GM12864 (cell line): ENCODE data around the gene PRPF40A.
"Not testable (repeated sequence)": the region's sequence is repeated elsewhere in the genome, so short reads cannot be mapped to it uniquely, and the experiment has no call there.

ENCODE experiments used
- DNase-seq: peaks from one replicate; pipeline ENCODE4 v3.0.0-alpha.2; 2011; ENCODE audit warnings: low read depth
- H3K4me3 ChIP-seq: 2 replicates; pipeline ENCODE4 v1.5.1; 2011; ENCODE audit warnings: mild to moderate bottlenecking, low read depth, low read length, control low read depth
- TF ChIP-seq, protein P1 (sequence below): IDR thresholded peaks from 2 replicates; pipeline ENCODE4 v1.5.1; 2011; ENCODE audit warnings: low read depth, mild to moderate bottlenecking, moderate library complexity, low read length, control low read depth, inconsistent platforms; ENCODE audit errors: missing control alignments

Gene PRPF40A

DNA sequence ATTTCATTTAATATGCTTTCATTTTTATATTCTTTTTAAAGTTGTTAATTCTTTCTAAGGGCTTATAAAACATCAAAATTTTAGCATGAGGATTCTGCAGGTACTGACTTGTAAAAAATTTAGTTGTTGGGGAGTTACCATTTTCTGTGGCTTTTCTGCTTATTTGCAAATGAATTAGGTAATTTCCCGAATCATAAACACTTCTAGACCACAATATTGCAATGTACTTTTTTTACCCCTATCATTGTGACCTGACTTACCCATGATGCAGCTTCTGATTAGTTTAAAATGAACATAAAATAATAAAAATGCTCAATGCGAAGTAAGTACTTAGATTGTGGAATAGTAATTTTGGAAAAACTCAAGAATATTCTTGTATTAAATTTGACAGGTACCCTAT is 12.6 kb upstream of the PRPF40A start:
- TF ChIP-seq, protein P1, sequence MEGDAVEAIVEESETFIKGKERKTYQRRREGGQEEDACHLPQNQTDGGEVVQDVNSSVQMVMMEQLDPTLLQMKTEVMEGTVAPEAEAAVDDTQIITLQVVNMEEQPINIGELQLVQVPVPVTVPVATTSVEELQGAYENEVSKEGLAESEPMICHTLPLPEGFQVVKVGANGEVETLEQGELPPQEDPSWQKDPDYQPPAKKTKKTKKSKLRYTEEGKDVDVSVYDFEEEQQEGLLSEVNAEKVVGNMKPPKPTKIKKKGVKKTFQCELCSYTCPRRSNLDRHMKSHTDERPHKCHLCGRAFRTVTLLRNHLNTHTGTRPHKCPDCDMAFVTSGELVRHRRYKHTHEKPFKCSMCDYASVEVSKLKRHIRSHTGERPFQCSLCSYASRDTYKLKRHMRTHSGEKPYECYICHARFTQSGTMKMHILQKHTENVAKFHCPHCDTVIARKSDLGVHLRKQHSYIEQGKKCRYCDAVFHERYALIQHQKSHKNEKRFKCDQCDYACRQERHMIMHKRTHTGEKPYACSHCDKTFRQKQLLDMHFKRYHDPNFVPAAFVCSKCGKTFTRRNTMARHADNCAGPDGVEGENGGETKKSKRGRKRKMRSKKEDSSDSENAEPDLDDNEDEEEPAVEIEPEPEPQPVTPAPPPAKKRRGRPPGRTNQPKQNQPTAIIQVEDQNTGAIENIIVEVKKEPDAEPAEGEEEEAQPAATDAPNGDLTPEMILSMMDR: no peak
- no peak overlapping the region for H3K4me3 ChIP-seq
- no peak for DNase-seq

DNA sequence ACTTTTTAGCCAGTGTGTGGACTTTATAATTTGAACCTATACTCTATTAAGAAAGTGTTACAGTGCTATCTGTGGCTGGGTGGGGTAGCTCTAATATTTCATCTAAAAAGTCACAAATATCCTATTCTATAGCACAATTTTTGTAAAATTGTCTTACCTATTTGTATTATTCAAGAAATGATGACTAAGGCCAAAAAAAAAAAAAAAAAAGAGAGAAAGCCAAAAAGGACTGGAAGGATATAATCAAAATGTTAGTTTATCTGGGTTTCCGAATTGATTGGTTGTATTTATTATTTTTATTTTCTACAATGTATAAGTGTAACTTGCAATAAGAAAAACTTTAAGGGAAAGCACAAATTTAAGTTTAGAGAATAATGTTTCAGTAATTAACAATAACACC is 6.7 kb upstream of the PRPF40A start:
- DNase-seq: no peak
- TF ChIP-seq, protein P1: no peak
- no peak overlapping the region for H3K4me3 ChIP-seq

DNA sequence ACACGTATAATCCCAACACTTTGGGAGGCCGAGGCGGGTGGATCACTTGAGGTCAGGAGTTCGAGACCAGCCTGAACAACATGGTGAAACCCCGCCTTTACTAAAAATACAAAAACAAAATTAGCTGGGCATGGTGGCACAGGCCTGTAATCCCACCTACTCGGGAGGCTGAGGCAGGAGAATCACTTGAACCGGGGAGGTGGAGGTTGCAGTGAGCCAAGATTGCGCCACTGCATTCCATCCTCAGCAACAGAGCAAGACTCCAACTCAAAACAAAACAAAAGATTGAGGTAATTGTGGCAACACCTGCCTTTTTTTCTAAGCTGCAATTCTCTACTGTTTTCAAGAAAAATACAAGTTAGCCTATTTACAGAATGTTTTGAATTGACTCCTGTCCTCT is 5.4 kb upstream of the PRPF40A start:
- DNase-seq, H3K4me3 ChIP-seq: not testable (repeated sequence)

DNA sequence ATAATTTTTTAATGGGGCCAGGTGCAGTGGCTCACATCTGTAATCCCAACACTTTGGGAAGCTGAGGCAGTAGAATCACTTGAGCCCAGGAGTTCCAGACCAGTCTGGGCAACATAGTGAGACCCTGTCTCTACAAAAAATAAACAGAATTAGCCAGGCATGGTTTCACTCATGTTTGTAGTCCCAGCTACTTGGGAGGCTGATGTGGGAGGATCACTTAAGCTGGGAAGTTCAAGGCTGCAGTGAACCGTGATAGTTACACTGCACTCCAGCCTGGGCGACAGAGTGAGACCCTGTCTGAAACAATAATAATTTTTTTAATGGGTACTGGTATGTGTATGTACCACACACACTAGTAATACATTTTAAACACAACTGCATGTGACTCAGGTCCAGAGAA is 3.5 kb upstream of the PRPF40A start:
- TF ChIP-seq, protein P1: no peak
- H3K4me3 ChIP-seq: no peak overlapping the region

DNA sequence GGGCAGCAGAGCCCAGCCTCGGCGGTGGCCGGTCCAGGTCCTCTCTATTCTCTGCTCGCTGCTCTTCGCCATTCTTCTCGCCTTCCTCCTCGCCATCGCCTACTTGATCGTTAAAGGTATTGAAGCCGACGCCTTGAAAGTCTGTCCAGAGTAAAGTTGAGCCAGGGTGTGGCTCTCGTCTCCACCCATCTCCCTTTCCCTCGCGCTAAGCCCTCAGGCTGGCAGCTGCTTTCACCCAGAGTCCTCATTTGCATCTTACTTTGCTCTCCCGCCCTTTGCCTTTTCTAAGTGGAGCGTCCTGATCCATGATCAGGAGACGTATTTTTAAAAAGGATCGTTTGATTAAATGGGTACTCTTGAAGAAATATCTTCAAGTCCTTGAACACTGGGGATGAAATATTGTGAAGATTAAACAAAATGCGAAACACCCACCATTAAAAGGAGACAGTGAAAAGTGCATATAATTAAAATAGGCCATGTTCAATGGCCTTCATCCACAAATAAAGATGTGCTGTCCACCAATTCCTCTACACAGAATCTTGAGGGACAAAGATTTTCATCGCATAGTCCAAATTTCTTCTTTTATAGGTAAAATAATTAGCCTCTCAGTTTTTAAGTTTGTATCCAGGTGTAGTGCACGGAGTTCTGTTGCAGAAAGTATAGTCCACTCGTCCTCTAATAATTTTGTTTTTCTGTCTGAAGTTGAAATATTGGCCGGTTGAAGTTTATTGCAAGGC is 1.8 kb upstream of the PRPF40A start:
- H3K4me3 ChIP-seq: peak overlapping the region; percentile 96
- no peak for DNase-seq
- TF ChIP-seq, protein P1: no peak

More for the DNA sequence above, 3.5 kb upstream of the PRPF40A start:
- DNase-seq: no peak

DNA sequence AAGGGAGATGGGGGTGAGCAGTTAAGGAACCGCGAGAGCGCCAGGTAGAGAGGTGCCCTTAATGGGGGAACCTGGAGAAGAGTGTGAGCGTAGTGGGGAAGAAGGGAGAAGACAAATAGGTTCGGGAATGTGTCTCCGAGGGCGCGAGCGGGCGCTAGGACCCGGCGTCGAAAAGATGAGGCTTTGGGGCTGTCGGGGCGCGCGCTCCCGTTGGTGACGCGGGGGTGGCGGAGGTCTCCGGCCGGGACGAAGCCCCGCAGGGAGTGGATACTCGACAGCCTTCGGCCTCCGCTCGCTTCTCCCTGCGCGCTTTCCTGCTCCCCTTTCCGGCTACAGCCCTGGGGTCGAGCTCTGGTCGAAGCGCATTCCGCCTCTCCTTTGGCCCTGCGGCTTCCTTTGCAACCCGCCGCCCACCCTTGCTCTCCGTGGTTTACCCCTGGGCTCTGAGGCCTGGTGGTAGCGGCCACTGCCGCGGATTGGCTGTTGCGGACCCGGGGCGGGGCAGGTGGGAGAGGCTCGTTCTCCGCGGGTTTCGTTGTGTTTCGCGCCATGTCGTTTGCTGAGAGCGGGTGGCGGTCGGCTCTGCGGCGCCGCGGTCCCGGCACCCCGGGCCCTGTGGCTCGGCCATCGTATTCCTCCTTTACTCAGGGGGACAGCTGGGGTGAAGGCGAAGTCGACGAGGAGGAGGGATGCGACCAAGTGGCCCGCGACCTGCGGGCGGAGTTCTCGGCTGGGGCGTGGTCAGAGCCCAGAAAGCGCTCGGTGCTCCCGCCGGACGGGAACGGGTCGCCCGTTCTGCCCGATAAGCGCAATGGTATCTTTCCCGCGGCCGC is 1.0 kb upstream of the PRPF40A start, which contains the start of gene ARL6IP6:
ARL6IP6 (plus strand) TSS at position 545 of the 833 bp plus-strand sequence; CDS start at position 550, 5 bp downstream.
- TF ChIP-seq, protein P1: no peak
- peak; percentile 73 for DNase-seq
- peak within 1 kb of the TSS; percentile 96 for H3K4me3 ChIP-seq

DNA sequence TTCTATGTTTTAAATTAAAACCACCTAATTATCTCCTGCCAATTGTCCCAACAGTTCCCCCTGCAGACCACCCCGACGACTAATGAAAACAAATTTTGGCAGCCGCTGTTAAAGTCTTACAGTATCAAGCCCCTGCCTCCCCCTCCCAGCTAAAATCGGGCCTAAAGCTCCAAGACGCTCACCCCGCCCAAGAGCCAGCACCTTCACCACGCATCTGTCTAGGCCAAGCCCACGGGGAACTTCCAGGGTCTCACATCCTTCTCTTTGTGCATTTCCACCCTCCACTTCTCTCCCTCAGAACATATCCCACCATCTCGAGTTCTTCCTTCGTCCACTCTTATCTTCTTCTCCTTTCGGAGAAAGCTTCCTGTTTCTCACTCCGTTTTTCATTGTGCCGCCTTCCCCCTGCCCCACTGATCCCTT is 445 bp downstream of the PRPF40A start:
- peak overlapping the region; percentile 96 for H3K4me3 ChIP-seq
- no peak for DNase-seq
- TF ChIP-seq, protein P1: no peak
